Panc1 (cell line): ENCODE measurements around the gene SCIMP.

Experiments used
- POLR2AphosphoS5 ChIP-seq: IDR thresholded peaks from 2 replicates; pipeline ENCODE4 v1.6.1; 2012; ENCODE audit warnings: mild to moderate bottlenecking, low read depth, low read length, moderate library complexity
- TF ChIP-seq, protein P1 (sequence below): fragments of 450-650 bp; IDR thresholded peaks from 2 replicates; pipeline ENCODE4 v1.5.1; 2017; ENCODE audit warnings: mild to moderate bottlenecking
- TF ChIP-seq, protein P2 (sequence below), 2 experiments: IDR thresholded peaks; 2 replicates each; pipeline ENCODE4 v1.6.1; 2011 to 2012; ENCODE audit warnings: low read depth in 2 of 2, control low read depth in 1 of 2, low read length in 1 of 2, mild to moderate bottlenecking in 1 of 2, moderate library complexity in 1 of 2; ENCODE audit not compliant: insufficient read depth in 1 of 2

DNA sequence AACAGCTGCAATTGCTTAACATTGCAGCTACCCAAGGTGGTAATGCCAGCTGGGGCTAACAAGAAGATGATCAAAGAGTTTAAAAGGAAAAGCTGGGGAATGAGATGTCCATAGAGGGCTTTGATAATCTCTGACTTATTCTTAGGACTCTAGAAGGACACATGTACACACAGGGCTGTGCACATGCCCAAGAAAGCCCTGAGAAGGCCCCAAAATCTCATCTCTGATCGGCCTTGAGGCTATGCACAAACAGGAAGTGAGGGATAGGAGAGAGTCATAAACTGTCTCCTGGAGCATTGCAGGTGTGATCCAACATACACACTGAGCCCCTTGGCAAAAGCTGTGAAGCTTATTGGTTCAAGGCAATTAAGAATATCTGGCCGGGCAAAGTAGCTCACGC lies 30.2 kb upstream of the SCIMP start:
- TF ChIP-seq, protein P1, sequence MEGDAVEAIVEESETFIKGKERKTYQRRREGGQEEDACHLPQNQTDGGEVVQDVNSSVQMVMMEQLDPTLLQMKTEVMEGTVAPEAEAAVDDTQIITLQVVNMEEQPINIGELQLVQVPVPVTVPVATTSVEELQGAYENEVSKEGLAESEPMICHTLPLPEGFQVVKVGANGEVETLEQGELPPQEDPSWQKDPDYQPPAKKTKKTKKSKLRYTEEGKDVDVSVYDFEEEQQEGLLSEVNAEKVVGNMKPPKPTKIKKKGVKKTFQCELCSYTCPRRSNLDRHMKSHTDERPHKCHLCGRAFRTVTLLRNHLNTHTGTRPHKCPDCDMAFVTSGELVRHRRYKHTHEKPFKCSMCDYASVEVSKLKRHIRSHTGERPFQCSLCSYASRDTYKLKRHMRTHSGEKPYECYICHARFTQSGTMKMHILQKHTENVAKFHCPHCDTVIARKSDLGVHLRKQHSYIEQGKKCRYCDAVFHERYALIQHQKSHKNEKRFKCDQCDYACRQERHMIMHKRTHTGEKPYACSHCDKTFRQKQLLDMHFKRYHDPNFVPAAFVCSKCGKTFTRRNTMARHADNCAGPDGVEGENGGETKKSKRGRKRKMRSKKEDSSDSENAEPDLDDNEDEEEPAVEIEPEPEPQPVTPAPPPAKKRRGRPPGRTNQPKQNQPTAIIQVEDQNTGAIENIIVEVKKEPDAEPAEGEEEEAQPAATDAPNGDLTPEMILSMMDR: no peak
- TF ChIP-seq POLR2AphosphoS5: no peak
- TF ChIP-seq, protein P2, sequence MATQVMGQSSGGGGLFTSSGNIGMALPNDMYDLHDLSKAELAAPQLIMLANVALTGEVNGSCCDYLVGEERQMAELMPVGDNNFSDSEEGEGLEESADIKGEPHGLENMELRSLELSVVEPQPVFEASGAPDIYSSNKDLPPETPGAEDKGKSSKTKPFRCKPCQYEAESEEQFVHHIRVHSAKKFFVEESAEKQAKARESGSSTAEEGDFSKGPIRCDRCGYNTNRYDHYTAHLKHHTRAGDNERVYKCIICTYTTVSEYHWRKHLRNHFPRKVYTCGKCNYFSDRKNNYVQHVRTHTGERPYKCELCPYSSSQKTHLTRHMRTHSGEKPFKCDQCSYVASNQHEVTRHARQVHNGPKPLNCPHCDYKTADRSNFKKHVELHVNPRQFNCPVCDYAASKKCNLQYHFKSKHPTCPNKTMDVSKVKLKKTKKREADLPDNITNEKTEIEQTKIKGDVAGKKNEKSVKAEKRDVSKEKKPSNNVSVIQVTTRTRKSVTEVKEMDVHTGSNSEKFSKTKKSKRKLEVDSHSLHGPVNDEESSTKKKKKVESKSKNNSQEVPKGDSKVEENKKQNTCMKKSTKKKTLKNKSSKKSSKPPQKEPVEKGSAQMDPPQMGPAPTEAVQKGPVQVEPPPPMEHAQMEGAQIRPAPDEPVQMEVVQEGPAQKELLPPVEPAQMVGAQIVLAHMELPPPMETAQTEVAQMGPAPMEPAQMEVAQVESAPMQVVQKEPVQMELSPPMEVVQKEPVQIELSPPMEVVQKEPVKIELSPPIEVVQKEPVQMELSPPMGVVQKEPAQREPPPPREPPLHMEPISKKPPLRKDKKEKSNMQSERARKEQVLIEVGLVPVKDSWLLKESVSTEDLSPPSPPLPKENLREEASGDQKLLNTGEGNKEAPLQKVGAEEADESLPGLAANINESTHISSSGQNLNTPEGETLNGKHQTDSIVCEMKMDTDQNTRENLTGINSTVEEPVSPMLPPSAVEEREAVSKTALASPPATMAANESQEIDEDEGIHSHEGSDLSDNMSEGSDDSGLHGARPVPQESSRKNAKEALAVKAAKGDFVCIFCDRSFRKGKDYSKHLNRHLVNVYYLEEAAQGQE (IDR thresholded peaks at IDR 0.05; ENCODE audit: insufficient read depth in 1 of 2, low read depth in 2 of 2, low read length in 1 of 2): no peak
